Measurements from ENCODE around the gene OR1K1. TPM values are rescaled to one million over a fixed set of nuclear protein-coding genes. Genes with fewer than 3 reads are reported as not detected.

OR1K1 gene
- total RNA-seq, 1 donor from 2014 or later = not detected

Other genes starting within 250 kb of the OR1K1 start
- not detected for gene OR1N2, start 247.0 kb upstream of the OR1K1 start, total RNA-seq
- 0.10 TPM for gene OR1L8, start 216.7 kb upstream of the OR1K1 start, total RNA-seq
- gene OR1Q1, start 185.4 kb upstream of the OR1K1 start, total RNA-seq = not detected
- gene OR1B1, start 142.5 kb upstream of the OR1K1 start, total RNA-seq = not detected
- not detected for gene OR1L1, start 138.4 kb upstream of the OR1K1 start, total RNA-seq
- not detected for gene OR1L3, start 125.0 kb upstream of the OR1K1 start, total RNA-seq
- not detected for gene OR1L4, start 76.1 kb upstream of the OR1K1 start, total RNA-seq
- gene OR1L6, start 57.8 kb upstream of the OR1K1 start, total RNA-seq = not detected
- not detected for gene OR5C1, start 11.2 kb upstream of the OR1K1 start, total RNA-seq
- 28.3 TPM for gene PDCL, start 28.5 kb downstream of the OR1K1 start, total RNA-seq
- gene RC3H2, start 105.2 kb downstream of the OR1K1 start, total RNA-seq = 39.3 TPM
- 23.5 TPM for gene ZBTB6, start 113.2 kb downstream of the OR1K1 start, total RNA-seq
- 6.7 TPM for gene ZBTB26, start 131.4 kb downstream of the OR1K1 start, total RNA-seq
- gene RABGAP1, start 140.9 kb downstream of the OR1K1 start, total RNA-seq = 66.8 TPM
- gene GPR21, start 233.5 kb downstream of the OR1K1 start, total RNA-seq = 4.3 TPM